ENCODE data around the gene SLC48A1. TPM values are rescaled to one million over a fixed set of nuclear protein-coding genes. Genes with fewer than 3 reads are reported as not detected.

The SLC48A1 gene
- total and polyA plus RNA-seq, 10 of the 15 experiments (the other 5 are each of a cell fraction or from before 2014, with no cell fraction given) = 1.1 to 4.9 (median 1.9) TPM

GRCh38 chr12:47798382-47798948 lies 25.4 kb downstream of the SLC48A1 start (continued):
- TF ChIP-seq IRF5 (IDR thresholded peaks at IDR 0.05; ENCODE audit: borderline replicate concordance) = no peak
- no peak for TF ChIP-seq WRNIP1 (IDR thresholded peaks at IDR 0.05; ENCODE audit: borderline replicate concordance, low read depth, low read length)
- no peak for TF ChIP-seq SMAD5 (IDR thresholded peaks at IDR 0.05; ENCODE audit: low read depth)
- TF ChIP-seq ZNF207 (IDR thresholded peaks at IDR 0.05; ENCODE audit: borderline replicate concordance) = no peak
- TF ChIP-seq NR2C2 (IDR thresholded peaks at IDR 0.05; ENCODE audit: borderline replicate concordance, control insufficient read depth, insufficient read length, low read depth) = no peak
- TF ChIP-seq, protein P1, sequence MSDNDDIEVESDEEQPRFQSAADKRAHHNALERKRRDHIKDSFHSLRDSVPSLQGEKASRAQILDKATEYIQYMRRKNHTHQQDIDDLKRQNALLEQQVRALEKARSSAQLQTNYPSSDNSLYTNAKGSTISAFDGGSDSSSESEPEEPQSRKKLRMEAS (IDR thresholded peaks at IDR 0.05; ENCODE audit: low read depth, low read length) = no peak

DNA sequence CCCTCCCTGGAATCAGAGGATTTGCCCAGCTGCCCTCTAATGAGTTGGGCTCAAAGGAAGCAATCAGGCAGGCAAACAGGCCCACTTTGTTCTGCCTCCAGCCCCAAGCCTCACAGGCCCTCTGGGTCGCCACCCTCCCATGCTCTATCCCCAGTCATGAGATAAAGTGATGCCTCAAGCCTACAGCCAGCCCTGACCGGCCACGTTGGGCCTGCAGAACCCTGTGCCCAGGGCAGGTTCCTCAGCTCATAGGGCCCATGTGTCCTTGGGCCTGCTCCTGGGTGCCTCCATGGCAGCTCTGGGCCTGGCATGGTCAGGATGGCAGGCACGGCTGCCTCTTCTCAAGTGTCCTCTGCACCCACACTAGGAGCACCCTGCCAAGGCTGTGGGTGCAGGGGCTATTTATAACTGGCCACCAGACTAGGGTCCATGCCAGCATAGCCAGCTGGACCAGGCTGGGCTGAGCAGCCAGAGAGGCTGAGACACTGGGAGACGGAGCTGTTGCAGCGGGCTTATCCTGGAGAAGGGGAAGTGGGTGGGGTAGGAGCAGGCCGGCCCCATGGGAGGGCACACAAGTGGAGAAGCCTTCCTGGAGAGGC lies 26.4 kb downstream of the SLC48A1 start:
- 79% methylated on average over 7 of the region's 7 CpGs for WGBS (ENCODE audit: insufficient coverage, insufficient replicate concordance, low lambda C conversion rate, missing lambda C conversion rate)
- Histone ChIP-seq H3K4me2 (ENCODE audit: control insufficient read depth, insufficient read depth) (no peak overlapping the region), H3K4me1 (ENCODE audit: control insufficient read depth, insufficient read depth, low read length) (peaks cover 16% of the 10 kb centered on the region), H3K36me3 (ENCODE audit: control insufficient read depth in 2 of 2, insufficient read depth in 2 of 2, low read length in 1 of 2) (no peaks in the 10 kb centered on the region; a peak in 2 of 4 replicates), H3K27me3 (replicated peaks in 1 of 2; ENCODE audit: control insufficient read depth in 2 of 2, insufficient read depth in 2 of 2, low read length in 1 of 2) (no peaks in the 10 kb centered on the region; a peak in 1 of 4 replicates), H4K20me1 (ENCODE audit: control insufficient read depth, insufficient read depth) (no peaks in the 10 kb centered on the region), H3K9ac (ENCODE audit: control insufficient read depth, insufficient read depth, low read length) (no peak overlapping the region), H3K79me2 (ENCODE audit: control insufficient read depth, insufficient read depth, low read length) (no peaks in the 10 kb centered on the region; the same call in 1 of the 2 replicates), H3K9me3 (replicated peaks; ENCODE audit: control insufficient read depth, insufficient read depth, low read length) (no peaks in the 10 kb centered on the region), H2AFZ (ENCODE audit: control insufficient read depth, low read depth, low read length) (no peak overlapping the region), H3K4me3 (no peak overlapping the region), H3K27ac (ENCODE audit: control insufficient read depth, insufficient read depth) (no peak overlapping the region)
- intact Hi-C loops (cut with micrococcal nuclease; ENCODE audit: unreplicated experiment) (no loop called here), in situ Hi-C loops (cut with MboI) (no loop called here)
- POLR2A ChIA-PET = interaction anchor here (1.5 kb wide), 1 partner anchor 8 kb away, joined by 4 read pairs; no protein-coding TSS in a partner anchor
- ATAC-seq = no peak
- CTCF ChIA-PET = interaction anchor here (1.7 to 7.9 kb wide), 3 partner anchors 18 to 84 kb away, joined by 5 to 215 read pairs (median 11); no protein-coding TSS in a partner anchor
- DNase-seq (ENCODE audit: low read depth, low spot score) = no peak
- TF ChIP-seq, protein P2, sequence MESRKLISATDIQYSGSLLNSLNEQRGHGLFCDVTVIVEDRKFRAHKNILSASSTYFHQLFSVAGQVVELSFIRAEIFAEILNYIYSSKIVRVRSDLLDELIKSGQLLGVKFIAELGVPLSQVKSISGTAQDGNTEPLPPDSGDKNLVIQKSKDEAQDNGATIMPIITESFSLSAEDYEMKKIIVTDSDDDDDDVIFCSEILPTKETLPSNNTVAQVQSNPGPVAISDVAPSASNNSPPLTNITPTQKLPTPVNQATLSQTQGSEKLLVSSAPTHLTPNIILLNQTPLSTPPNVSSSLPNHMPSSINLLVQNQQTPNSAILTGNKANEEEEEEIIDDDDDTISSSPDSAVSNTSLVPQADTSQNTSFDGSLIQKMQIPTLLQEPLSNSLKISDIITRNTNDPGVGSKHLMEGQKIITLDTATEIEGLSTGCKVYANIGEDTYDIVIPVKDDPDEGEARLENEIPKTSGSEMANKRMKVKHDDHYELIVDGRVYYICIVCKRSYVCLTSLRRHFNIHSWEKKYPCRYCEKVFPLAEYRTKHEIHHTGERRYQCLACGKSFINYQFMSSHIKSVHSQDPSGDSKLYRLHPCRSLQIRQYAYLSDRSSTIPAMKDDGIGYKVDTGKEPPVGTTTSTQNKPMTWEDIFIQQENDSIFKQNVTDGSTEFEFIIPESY (IDR thresholded peaks at IDR 0.05) = no peak
- TF ChIP-seq RUNX3 (IDR thresholded peaks at IDR 0.05; ENCODE audit: low read length) (no peak), NFIC (IDR thresholded peaks at IDR 0.05; ENCODE audit: low read depth, low read length) (no peak), CHD1 (IDR thresholded peaks at IDR 0.05; ENCODE audit: low read depth, low read length) (no peak), ZZZ3 (IDR thresholded peaks at IDR 0.05; ENCODE audit: control insufficient read depth, insufficient read length, low read depth) (no peak), NFYB (IDR thresholded peaks at IDR 0.05; ENCODE audit: insufficient read depth, low read depth, low read length) (no peak), RAD21 (IDR thresholded peaks at IDR 0.05; ENCODE audit: insufficient read depth, low read depth, low read length) (no peak), KDM1A (IDR thresholded peaks at IDR 0.05; ENCODE audit: borderline replicate concordance) (no peak)
- SMC1A ChIA-PET (ENCODE audit: uncharacterized antibody, unreplicated experiment) = interaction anchor here (2.9 to 4.0 kb wide), 3 partner anchors 7 to 38 kb away, joined by 11 to 43 read pairs (median 13); no protein-coding TSS in a partner anchor
- no TSS peak for BruUV-seq (replicated peaks)
- RAD21 ChIA-PET (ENCODE audit: unreplicated experiment) = interaction anchor here (7.5 kb wide), 1 partner anchor 38 kb away, joined by 166 read pairs; no protein-coding TSS in a partner anchor
- no peak for FAIRE-seq
